Liver (tissue), 9 donors: ENCODE results near the gene PTPRD. TPM values are rescaled to one million over a fixed set of nuclear protein-coding genes. Genes with fewer than 3 reads are reported as not detected.

Source experiments
- DNase-seq: peaks from one replicate; pipeline ENCODE4 v3.0.0-alpha.2; 2017; ENCODE audit warnings: low spot score
- H3K27ac ChIP-seq, 2 donors: one replicate each; pipeline ENCODE4 v1.7.0; 2013; ENCODE audit warnings: inconsistent platforms in 2 of 2, low read length in 2 of 2, control low read depth in 1 of 2, low read depth in 1 of 2, mild to moderate bottlenecking in 1 of 2
- H3K27me3 ChIP-seq, 4 donors: one replicate each; pipeline versions ENCODE4 v1.6.1 to v1.7.0; 2013; ENCODE audit warnings: low read length in 3 of 4, inconsistent platforms in 1 of 4, mild to moderate bottlenecking in 1 of 4, moderate library complexity in 1 of 4; ENCODE audit not compliant: control insufficient read depth in 4 of 4, insufficient read depth in 4 of 4
- H3K36me3 ChIP-seq, 4 donors: one replicate each; pipeline versions ENCODE4 v1.6.1 to v1.7.0; 2013; ENCODE audit warnings: low read length in 3 of 4, mild to moderate bottlenecking in 3 of 4, low read depth in 1 of 4, moderate library complexity in 1 of 4; ENCODE audit not compliant: control insufficient read depth in 4 of 4, insufficient read depth in 3 of 4
- H3K4me1 ChIP-seq, 4 donors: one replicate each; pipeline versions ENCODE4 v1.6.1 to v1.7.0; 2013; ENCODE audit warnings: low read length in 3 of 4, mild to moderate bottlenecking in 3 of 4, moderate library complexity in 1 of 4; ENCODE audit not compliant: control insufficient read depth in 4 of 4, insufficient read depth in 4 of 4
- H3K4me3 ChIP-seq, 3 donors: one replicate each; pipeline versions ENCODE4 v1.6.1 to v1.7.0; 2013; ENCODE audit warnings: low read length in 3 of 3, control low read depth in 1 of 3, low read depth in 1 of 3, mild to moderate bottlenecking in 1 of 3
- H3K9ac ChIP-seq, 2 donors: one replicate each; pipeline ENCODE4 v1.7.0; 2013; ENCODE audit warnings: low read length in 2 of 2, mild to moderate bottlenecking in 2 of 2, moderate library complexity in 2 of 2, control low read depth in 1 of 2, low read depth in 1 of 2
- H3K9me3 ChIP-seq, 4 donors: one replicate each; pipeline versions ENCODE4 v1.6.1 to v1.7.0; 2013; ENCODE audit warnings: low read length in 3 of 4; ENCODE audit not compliant: control insufficient read depth in 4 of 4
- EGR1 ChIP-seq, 2 donors: IDR thresholded peaks; 2 replicates each; pipeline ENCODE4 v1.6.1; 2016 to 2018; ENCODE audit warnings: antibody characterized with exemption in 2 of 2, low read depth in 2 of 2
- FOXA1 ChIP-seq: IDR thresholded peaks from 2 replicates; pipeline ENCODE4 v1.6.1; 2016; ENCODE audit warnings: antibody characterized with exemption
- FOXA2 ChIP-seq: IDR thresholded peaks from 2 replicates; pipeline ENCODE4 v1.6.1; 2016; ENCODE audit warnings: antibody characterized with exemption
- GABPA ChIP-seq, 2 donors: IDR thresholded peaks in 1 of 2; conservative IDR thresholded peaks in 1 of 2; 2 replicates each; pipeline ENCODE4 v1.6.1; 2016; ENCODE audit warnings: antibody characterized with exemption in 2 of 2, mild to moderate bottlenecking in 1 of 2, moderate library complexity in 1 of 2
- HNF4A ChIP-seq, 2 donors: conservative IDR thresholded peaks; 2 replicates each; pipeline ENCODE4 v1.6.1; 2016; ENCODE audit warnings: antibody characterized with exemption in 2 of 2, mild to moderate bottlenecking in 2 of 2
- JUND ChIP-seq, 2 donors: IDR thresholded peaks; 2 replicates each; pipeline ENCODE4 v1.6.1; 2016; ENCODE audit warnings: antibody characterized with exemption in 2 of 2
- NR2F2 ChIP-seq: IDR thresholded peaks from 2 replicates; pipeline ENCODE4 v1.6.1; 2016; ENCODE audit warnings: antibody characterized with exemption
- RAD21 ChIP-seq, 2 donors: IDR thresholded peaks; 2 replicates each; pipeline ENCODE4 v1.6.1; 2016; ENCODE audit warnings: antibody characterized with exemption in 2 of 2, mild to moderate bottlenecking in 2 of 2
- RXRA ChIP-seq, 2 donors: IDR thresholded peaks; 2 replicates each; pipeline ENCODE4 v1.6.1; 2017 to 2018; ENCODE audit warnings: antibody characterized with exemption in 2 of 2, mild to moderate bottlenecking in 1 of 2
- SP1 ChIP-seq: IDR thresholded peaks from 2 replicates; pipeline ENCODE4 v1.6.1; 2018; ENCODE audit warnings: antibody characterized with exemption, mild to moderate bottlenecking
- YY1 ChIP-seq: IDR thresholded peaks from 2 replicates; pipeline ENCODE4 v1.6.1; 2016; ENCODE audit warnings: antibody characterized with exemption, mild to moderate bottlenecking
- WGBS: extraction: QIAGEN DNeasy Blood & Tissue Kit; methylation state at CpG from one replicate; pipeline ENCODE4 v1.1.7; 2013; 5-methylcytosine and 5-hydroxymethylcytosine counted together
- polyA plus RNA-seq, 2 donors: library from polyadenylated mRNA; stranded (reverse) in 1 of 2; unstranded in 1 of 2; fragments of 200-250 nt in 1 of 2; fragments of >200 nt in 1 of 2; fragmentation: Nextera tagmentation in 1 of 2; extraction: Ambion mirVana in 1 of 2; gene quantifications; one replicate each; pipeline versions ENCODE4 v1.2.1 to v1.2.3, GENCODE V29; 2013 to 2015
- total RNA-seq, 2 donors: library from RNA; depleted of rRNA; stranded (reverse); fragments of >200 nt; gene quantifications; one replicate each; pipeline ENCODE4 v1.2.3, GENCODE V29; 2014
- TF ChIP-seq, protein P1 (sequence below): IDR thresholded peaks from 2 replicates; pipeline ENCODE4 v1.6.1; 2016; ENCODE audit warnings: antibody characterized with exemption
- TF ChIP-seq, protein P2 (sequence below): fragments of 150-350 bp; IDR thresholded peaks from 2 replicates; pipeline ENCODE4 v1.5.1; 2017; ENCODE audit warnings: improper control_type of control experiment, low read depth, low read length; ENCODE audit not compliant: missing input control
- TF ChIP-seq, protein P3 (sequence below): IDR thresholded peaks from 2 replicates; pipeline ENCODE4 v1.6.1; 2016; ENCODE audit warnings: antibody characterized with exemption, mild to moderate bottlenecking
- TF ChIP-seq, protein P4 (sequence below): IDR thresholded peaks from 2 replicates; pipeline ENCODE4 v1.6.1; 2016; ENCODE audit warnings: antibody characterized with exemption
- donor health status: healthy.
- donor health status: healthy.
- donor health status: healthy.
- donor health status: healthy.
- donor health status: healthy.

The PTPRD gene
- total and polyA plus RNA-seq, 4 donors: 0.78 to 34.2 (median 4.7) TPM

DNA sequence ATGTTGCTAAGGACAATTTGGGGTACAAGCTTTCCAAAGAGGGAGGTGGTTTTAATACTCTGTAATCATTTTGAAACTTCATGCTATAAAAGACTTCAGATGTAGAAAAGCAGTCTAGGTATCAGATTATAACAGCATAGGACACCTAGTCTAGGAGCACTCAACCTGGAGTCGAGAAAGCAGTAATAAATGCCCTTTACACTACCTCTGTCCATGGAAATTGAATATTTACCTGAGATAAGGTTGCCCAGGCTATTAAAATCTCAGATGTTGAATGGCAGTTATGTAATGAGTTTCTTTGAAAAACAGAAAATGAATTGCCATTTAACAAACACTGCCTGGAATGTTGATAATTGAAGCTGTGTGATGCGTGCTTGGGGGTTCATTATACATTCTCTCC, 2251.4 kb downstream of the PTPRD start:
- TF ChIP-seq RAD21 (IDR thresholded peaks at IDR 0.05): no peak
- no peak for TF ChIP-seq EGR1 (IDR thresholded peaks at IDR 0.05; ENCODE audit: low read depth in 2 of 2)
- no peak for TF ChIP-seq NR2F2
- TF ChIP-seq, protein P1, sequence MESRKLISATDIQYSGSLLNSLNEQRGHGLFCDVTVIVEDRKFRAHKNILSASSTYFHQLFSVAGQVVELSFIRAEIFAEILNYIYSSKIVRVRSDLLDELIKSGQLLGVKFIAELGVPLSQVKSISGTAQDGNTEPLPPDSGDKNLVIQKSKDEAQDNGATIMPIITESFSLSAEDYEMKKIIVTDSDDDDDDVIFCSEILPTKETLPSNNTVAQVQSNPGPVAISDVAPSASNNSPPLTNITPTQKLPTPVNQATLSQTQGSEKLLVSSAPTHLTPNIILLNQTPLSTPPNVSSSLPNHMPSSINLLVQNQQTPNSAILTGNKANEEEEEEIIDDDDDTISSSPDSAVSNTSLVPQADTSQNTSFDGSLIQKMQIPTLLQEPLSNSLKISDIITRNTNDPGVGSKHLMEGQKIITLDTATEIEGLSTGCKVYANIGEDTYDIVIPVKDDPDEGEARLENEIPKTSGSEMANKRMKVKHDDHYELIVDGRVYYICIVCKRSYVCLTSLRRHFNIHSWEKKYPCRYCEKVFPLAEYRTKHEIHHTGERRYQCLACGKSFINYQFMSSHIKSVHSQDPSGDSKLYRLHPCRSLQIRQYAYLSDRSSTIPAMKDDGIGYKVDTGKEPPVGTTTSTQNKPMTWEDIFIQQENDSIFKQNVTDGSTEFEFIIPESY: no peak
- TF ChIP-seq RXRA (IDR thresholded peaks at IDR 0.05): no peak
- TF ChIP-seq FOXA2: no peak
- TF ChIP-seq, protein P2, sequence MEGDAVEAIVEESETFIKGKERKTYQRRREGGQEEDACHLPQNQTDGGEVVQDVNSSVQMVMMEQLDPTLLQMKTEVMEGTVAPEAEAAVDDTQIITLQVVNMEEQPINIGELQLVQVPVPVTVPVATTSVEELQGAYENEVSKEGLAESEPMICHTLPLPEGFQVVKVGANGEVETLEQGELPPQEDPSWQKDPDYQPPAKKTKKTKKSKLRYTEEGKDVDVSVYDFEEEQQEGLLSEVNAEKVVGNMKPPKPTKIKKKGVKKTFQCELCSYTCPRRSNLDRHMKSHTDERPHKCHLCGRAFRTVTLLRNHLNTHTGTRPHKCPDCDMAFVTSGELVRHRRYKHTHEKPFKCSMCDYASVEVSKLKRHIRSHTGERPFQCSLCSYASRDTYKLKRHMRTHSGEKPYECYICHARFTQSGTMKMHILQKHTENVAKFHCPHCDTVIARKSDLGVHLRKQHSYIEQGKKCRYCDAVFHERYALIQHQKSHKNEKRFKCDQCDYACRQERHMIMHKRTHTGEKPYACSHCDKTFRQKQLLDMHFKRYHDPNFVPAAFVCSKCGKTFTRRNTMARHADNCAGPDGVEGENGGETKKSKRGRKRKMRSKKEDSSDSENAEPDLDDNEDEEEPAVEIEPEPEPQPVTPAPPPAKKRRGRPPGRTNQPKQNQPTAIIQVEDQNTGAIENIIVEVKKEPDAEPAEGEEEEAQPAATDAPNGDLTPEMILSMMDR: no peak
- TF ChIP-seq, protein P3, sequence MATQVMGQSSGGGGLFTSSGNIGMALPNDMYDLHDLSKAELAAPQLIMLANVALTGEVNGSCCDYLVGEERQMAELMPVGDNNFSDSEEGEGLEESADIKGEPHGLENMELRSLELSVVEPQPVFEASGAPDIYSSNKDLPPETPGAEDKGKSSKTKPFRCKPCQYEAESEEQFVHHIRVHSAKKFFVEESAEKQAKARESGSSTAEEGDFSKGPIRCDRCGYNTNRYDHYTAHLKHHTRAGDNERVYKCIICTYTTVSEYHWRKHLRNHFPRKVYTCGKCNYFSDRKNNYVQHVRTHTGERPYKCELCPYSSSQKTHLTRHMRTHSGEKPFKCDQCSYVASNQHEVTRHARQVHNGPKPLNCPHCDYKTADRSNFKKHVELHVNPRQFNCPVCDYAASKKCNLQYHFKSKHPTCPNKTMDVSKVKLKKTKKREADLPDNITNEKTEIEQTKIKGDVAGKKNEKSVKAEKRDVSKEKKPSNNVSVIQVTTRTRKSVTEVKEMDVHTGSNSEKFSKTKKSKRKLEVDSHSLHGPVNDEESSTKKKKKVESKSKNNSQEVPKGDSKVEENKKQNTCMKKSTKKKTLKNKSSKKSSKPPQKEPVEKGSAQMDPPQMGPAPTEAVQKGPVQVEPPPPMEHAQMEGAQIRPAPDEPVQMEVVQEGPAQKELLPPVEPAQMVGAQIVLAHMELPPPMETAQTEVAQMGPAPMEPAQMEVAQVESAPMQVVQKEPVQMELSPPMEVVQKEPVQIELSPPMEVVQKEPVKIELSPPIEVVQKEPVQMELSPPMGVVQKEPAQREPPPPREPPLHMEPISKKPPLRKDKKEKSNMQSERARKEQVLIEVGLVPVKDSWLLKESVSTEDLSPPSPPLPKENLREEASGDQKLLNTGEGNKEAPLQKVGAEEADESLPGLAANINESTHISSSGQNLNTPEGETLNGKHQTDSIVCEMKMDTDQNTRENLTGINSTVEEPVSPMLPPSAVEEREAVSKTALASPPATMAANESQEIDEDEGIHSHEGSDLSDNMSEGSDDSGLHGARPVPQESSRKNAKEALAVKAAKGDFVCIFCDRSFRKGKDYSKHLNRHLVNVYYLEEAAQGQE: no peak
- TF ChIP-seq, protein P4, sequence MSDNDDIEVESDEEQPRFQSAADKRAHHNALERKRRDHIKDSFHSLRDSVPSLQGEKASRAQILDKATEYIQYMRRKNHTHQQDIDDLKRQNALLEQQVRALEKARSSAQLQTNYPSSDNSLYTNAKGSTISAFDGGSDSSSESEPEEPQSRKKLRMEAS: no peak
- TF ChIP-seq HNF4A (conservative IDR thresholded peaks at IDR 0.05): no peak
- no peak for TF ChIP-seq GABPA (IDR thresholded peaks at IDR 0.05 in 1 of 2, conservative IDR thresholded peaks at IDR 0.05 in 1 of 2)
- TF ChIP-seq JUND (IDR thresholded peaks at IDR 0.05): no peak
- DNase-seq: no peak
- Histone ChIP-seq H3K9ac (no peak overlapping the region), H3K4me1 (no peaks in the 10 kb centered on the region), H3K36me3 (no peaks in the 10 kb centered on the region), H3K27ac (no peak overlapping the region), H3K4me3 (no peak overlapping the region), H3K27me3 (no peaks in the 10 kb centered on the region), H3K9me3 (no peaks in the 10 kb centered on the region)
- 72% methylated on average over 2 of the region's 2 CpGs for WGBS

DNA sequence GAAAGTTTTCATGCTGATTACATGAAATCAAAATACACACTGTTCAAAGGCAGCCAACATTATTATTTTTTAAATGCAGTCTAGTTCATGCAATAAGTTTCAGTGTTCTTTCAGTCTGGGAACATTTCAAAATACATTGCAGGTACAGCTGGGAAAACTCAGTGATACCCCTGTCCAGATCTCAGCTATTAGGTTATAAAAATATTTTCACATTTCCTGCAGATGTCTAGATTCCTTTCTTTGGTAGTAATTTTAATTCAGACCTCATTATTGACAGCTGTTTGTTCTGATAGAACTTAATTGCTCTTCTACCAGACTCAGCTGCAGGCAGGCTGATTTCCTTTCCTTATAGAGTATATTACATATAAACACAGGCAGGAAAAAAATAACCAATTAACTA, 2256.4 kb downstream of the PTPRD start:
- H3K36me3 ChIP-seq: no peaks in the 10 kb centered on the region
- no peak overlapping the region for H3K27ac ChIP-seq
- no peak overlapping the region for H3K4me3 ChIP-seq
- no peaks in the 10 kb centered on the region for H3K9me3 ChIP-seq
- no peak overlapping the region for H3K9ac ChIP-seq
- H3K4me1 ChIP-seq: no peaks in the 10 kb centered on the region
- DNase-seq: no peak
- no peaks in the 10 kb centered on the region for H3K27me3 ChIP-seq
- no peak for TF ChIP-seq RAD21 (IDR thresholded peaks at IDR 0.05)
- TF ChIP-seq NR2F2: no peak
- TF ChIP-seq FOXA1: no peak
- no peak for TF ChIP-seq HNF4A (conservative IDR thresholded peaks at IDR 0.05)
- no peak for TF ChIP-seq RXRA (IDR thresholded peaks at IDR 0.05)
- no peak for TF ChIP-seq SP1
- TF ChIP-seq, protein P1: no peak
- no peak for TF ChIP-seq JUND (IDR thresholded peaks at IDR 0.05)
- TF ChIP-seq, protein P3: no peak
- no peak for TF ChIP-seq FOXA2
- no peak for TF ChIP-seq YY1
- TF ChIP-seq GABPA (IDR thresholded peaks at IDR 0.05 in 1 of 2, conservative IDR thresholded peaks at IDR 0.05 in 1 of 2): no peak
- TF ChIP-seq, protein P4: no peak
